Endodermal cell (in vitro differentiated cells): ENCODE data around the gene TNIK. TPM values are rescaled to one million over a fixed set of nuclear protein-coding genes. Genes with fewer than 3 reads are reported as not detected.
A peak's percentile ranks its signal among the peaks of the same experiment; 100 is the strongest.

Experiments used
- DNase-seq: peaks from one replicate; pipeline ENCODE4 v3.0.0-alpha.2; 2017
- H3K27ac ChIP-seq: 2 replicates; pipeline ENCODE4 v1.5.1; 2013; ENCODE audit warnings: mild to moderate bottlenecking, low read depth, low read length, moderate library complexity
- H3K27me3 ChIP-seq: 2 replicates; pipeline ENCODE4 v1.6.1; 2013; ENCODE audit warnings: mild to moderate bottlenecking, low read length, moderate library complexity; ENCODE audit not compliant: insufficient read depth, control insufficient read depth, poor library complexity, severe bottlenecking
- H3K36me3 ChIP-seq: 2 replicates; pipeline ENCODE4 v1.7.0; 2013; ENCODE audit warnings: mild to moderate bottlenecking, low read length, moderate library complexity; ENCODE audit not compliant: control insufficient read depth, insufficient read depth
- H3K4me1 ChIP-seq: one replicate; pipeline ENCODE4 v1.7.0; 2013; ENCODE audit warnings: low read length; ENCODE audit not compliant: control insufficient read depth, insufficient read depth
- H3K4me3 ChIP-seq: 2 replicates; pipeline ENCODE4 v1.5.1; 2013; ENCODE audit warnings: mild to moderate bottlenecking, low read length, moderate library complexity
- H3K9ac ChIP-seq: 2 replicates; pipeline ENCODE4 v1.6.1; 2013; ENCODE audit warnings: mild to moderate bottlenecking, low read length, moderate library complexity; ENCODE audit not compliant: poor library complexity, severe bottlenecking; ENCODE audit errors: extremely low read depth
- H3K9me3 ChIP-seq: 2 replicates; pipeline ENCODE4 v1.6.1; 2013; ENCODE audit warnings: mild to moderate bottlenecking, low read length, moderate library complexity; ENCODE audit not compliant: control insufficient read depth
- H3K27ac Mint-ChIP-seq: 2 replicates; pipeline ENCODE4 v1.8.0; 2020; ENCODE audit warnings: mixed read lengths
- H3K27me3 Mint-ChIP-seq: 2 replicates; pipeline ENCODE4 v1.8.0; 2021; ENCODE audit warnings: mild to moderate bottlenecking, mixed read lengths; ENCODE audit not compliant: insufficient read depth
- H3K36me3 Mint-ChIP-seq: 2 replicates; pipeline ENCODE4 v1.8.0; 2020; ENCODE audit warnings: low read depth, mixed read lengths
- H3K4me1 Mint-ChIP-seq: 2 replicates; pipeline ENCODE4 v1.8.0; 2020; ENCODE audit warnings: mixed read lengths
- H3K4me3 Mint-ChIP-seq: 2 replicates; pipeline ENCODE4 v1.8.0; 2020; ENCODE audit warnings: mild to moderate bottlenecking, moderate library complexity, mixed read lengths
- H3K9me3 Mint-ChIP-seq: 2 replicates; pipeline ENCODE4 v1.8.0; 2020; ENCODE audit warnings: mild to moderate bottlenecking, mixed read lengths
- CTCF ChIP-seq: fragments of 200-600 bp; sonication (generic); conservative IDR thresholded peaks from 2 replicates; pipeline ENCODE4 v1.5.0; 2021; ENCODE audit warnings: antibody characterized with exemption, mild to moderate bottlenecking
- WGBS, 2 experiments: methylation state at CpG; one replicate each; pipeline versions ENCODE4 v1.1.5 to v1.1.7; 2013; ENCODE audit warnings: missing lambda C conversion rate in 2 of 2, mixed read lengths in 1 of 2; ENCODE audit not compliant: insufficient coverage in 1 of 2, insufficient read length in 1 of 2; 5-methylcytosine and 5-hydroxymethylcytosine counted together
- total RNA-seq, 2 donors: library from RNA; stranded (reverse); fragmentation: NEBNext Ultra II Directional in 1 of 2; extraction: Animal tissue kit (Norgen Biotek cat#: 25700) in 1 of 2; gene quantifications; 2 replicates in 1 of 2; 3 replicates in 1 of 2; pipeline ENCODE4 v1.2.1, GENCODE V29; 2021

Gene TNIK
- total RNA-seq, 2 donors from 2014 or later = 12.2 to 14.9 TPM

DNA sequence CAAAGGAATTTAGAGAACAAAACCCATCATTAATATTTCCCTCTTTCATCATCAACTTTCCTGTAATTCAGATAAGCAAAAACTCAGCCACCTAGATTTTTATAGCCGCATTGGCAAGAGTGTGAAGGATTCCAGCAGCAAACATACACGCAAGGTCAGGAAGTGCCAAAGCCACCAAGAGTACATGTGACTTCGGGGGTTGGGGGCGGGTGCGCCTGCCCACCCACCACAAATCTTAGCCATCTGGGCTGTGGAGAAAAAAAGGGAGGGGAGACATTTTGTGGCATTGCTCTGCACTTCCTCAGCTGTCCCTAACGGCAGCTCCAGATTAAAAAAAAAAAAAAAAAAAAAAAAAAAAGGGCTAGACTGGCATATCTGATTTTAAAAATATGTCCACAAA lies 148.4 kb downstream of the TNIK start:
- no peak for TF ChIP-seq CTCF
- no peaks in the 10 kb centered on the region for H3K4me1 ChIP-seq
- no peak for DNase-seq
- no peaks in the 10 kb centered on the region for H3K27me3 ChIP-seq
- H3K27ac ChIP-seq = no peak overlapping the region
- Mint-ChIP-seq H3K9me3 (peaks cover 7% of the 10 kb centered on the region), H3K36me3 (no peaks in the 10 kb centered on the region), H3K27me3 (no peaks in the 10 kb centered on the region), H3K27ac (no peak overlapping the region), H3K4me3 (no peak overlapping the region), H3K4me1 (peaks cover 23% of the 10 kb centered on the region)
- peaks cover 10% of the 10 kb centered on the region for H3K9me3 ChIP-seq
- WGBS, 2 experiments = 42 to 73% methylated on average over 2 to 5 of the region's 6 CpGs
- no peak overlapping the region for H3K9ac ChIP-seq
- H3K36me3 ChIP-seq = no peaks in the 10 kb centered on the region
- H3K4me3 ChIP-seq = no peak overlapping the region

GRCh38 chr3:171309906-171310359 lies 150.3 kb downstream of the TNIK start:
- H3K27ac Mint-ChIP-seq = peak overlapping the region; percentile 12
- Histone ChIP-seq H3K4me3 (no peak overlapping the region), H3K9me3 (peaks cover 10% of the 10 kb centered on the region), H3K27me3 (no peaks in the 10 kb centered on the region), H3K9ac (no peak overlapping the region), H3K36me3 (no peaks in the 10 kb centered on the region), H3K4me1 (no peaks in the 10 kb centered on the region), H3K27ac (no peak overlapping the region)
- no peak for TF ChIP-seq CTCF
- no peak for DNase-seq
- peaks cover 24% of the 10 kb centered on the region for H3K4me1 Mint-ChIP-seq
- H3K27me3 Mint-ChIP-seq = no peaks in the 10 kb centered on the region
- H3K9me3 Mint-ChIP-seq = peaks cover 7% of the 10 kb centered on the region
- no peaks in the 10 kb centered on the region for H3K36me3 Mint-ChIP-seq
- no peak overlapping the region for H3K4me3 Mint-ChIP-seq

- no peaks in the 10 kb centered on the region for H3K36me3 Mint-ChIP-seq
- H3K9me3 Mint-ChIP-seq = peaks cover 11% of the 10 kb centered on the region
- Histone ChIP-seq H3K9me3 (peaks cover 10% of the 10 kb centered on the region), H3K36me3 (no peaks in the 10 kb centered on the region), H3K27ac (no peak overlapping the region), H3K27me3 (no peaks in the 10 kb centered on the region), H3K4me3 (no peak overlapping the region), H3K9ac (no peak overlapping the region), H3K4me1 (no peaks in the 10 kb centered on the region)
- WGBS, 2 experiments = 77 to 82% methylated on average over 2 of the region's 2 CpGs
- DNase-seq = no peak
- H3K4me3 Mint-ChIP-seq = no peak overlapping the region
- H3K27me3 Mint-ChIP-seq = no peaks in the 10 kb centered on the region
- H3K27ac Mint-ChIP-seq = no peak overlapping the region
- no peak for TF ChIP-seq CTCF
- peaks cover 24% of the 10 kb centered on the region for H3K4me1 Mint-ChIP-seq
Observed at GRCh38 chr3:171307988-171308387, 152.2 kb downstream of the TNIK start.
